SK-N-SH treated with all-trans-retinoic acid at 6 μM for 48 hours (cell line): ENCODE data around the gene SSR2.

Experiments
- ATAC-seq: fragments of 200-7000 bp; cut with Tn5 transposase; 3 replicates; pipeline ENCODE4 v1.9.1; 2020; ENCODE audit warnings: mild to moderate bottlenecking, moderate library complexity
- ARNTL ChIP-seq: fragments of 450-650 bp; formaldehyde crosslinking; IDR thresholded peaks from 2 replicates; pipeline ENCODE4 v1.5.0; 2020; ENCODE audit warnings: low read depth, mild to moderate bottlenecking, moderate library complexity, borderline replicate concordance
- BACH2 ChIP-seq: fragments of 250-450 bp; sonication (Bioruptor Pico); IDR thresholded peaks from 2 replicates; pipeline ENCODE4 v1.9.0; 2021; ENCODE audit warnings: mild to moderate bottlenecking, borderline replicate concordance
- CSDC2 ChIP-seq: fragments of 250-450 bp; sonication (Bioruptor Pico); IDR thresholded peaks from 2 replicates; pipeline ENCODE4 v1.5.0; 2020; ENCODE audit warnings: mild to moderate bottlenecking, moderate library complexity
- CSRNP3 ChIP-seq: fragments of 250-450 bp; sonication (Bioruptor Pico); IDR thresholded peaks from 2 replicates; pipeline ENCODE4 v1.5.1; 2021; ENCODE audit warnings: mild to moderate bottlenecking, moderate library complexity
- ESRRG ChIP-seq: fragments of 250-450 bp; sonication (Bioruptor Pico); IDR thresholded peaks from 2 replicates; pipeline ENCODE4 v1.6.1; 2021; ENCODE audit warnings: mild to moderate bottlenecking
- GLIS3 ChIP-seq: fragments of 250-450 bp; sonication (Bioruptor Pico); IDR thresholded peaks from 2 replicates; pipeline ENCODE4 v1.5.0; 2020; ENCODE audit warnings: mild to moderate bottlenecking, moderate library complexity
- ISL1 ChIP-seq: fragments of 250-450 bp; sonication (Bioruptor Pico); IDR thresholded peaks from 2 replicates; pipeline ENCODE4 v2.1.2; 2022; ENCODE audit warnings: mild to moderate bottlenecking, moderate library complexity
- PATZ1 ChIP-seq: fragments of 250-450 bp; sonication (Bioruptor Pico); IDR thresholded peaks from 2 replicates; pipeline ENCODE4 v1.8.0; 2020; ENCODE audit warnings: mild to moderate bottlenecking, moderate library complexity, borderline replicate concordance
- PPARA ChIP-seq: fragments of 250-450 bp; sonication (Bioruptor Pico); IDR thresholded peaks from 2 replicates; pipeline ENCODE4 v1.5.0; 2020; ENCODE audit warnings: mild to moderate bottlenecking, borderline replicate concordance
- RARB ChIP-seq: fragments of 250-450 bp; sonication (Bioruptor Pico); IDR thresholded peaks from 2 replicates; pipeline ENCODE4 v1.8.0; 2021; ENCODE audit warnings: mild to moderate bottlenecking, moderate library complexity
- SNAI2 ChIP-seq: fragments of 250-450 bp; sonication (Bioruptor Pico); IDR thresholded peaks from 2 replicates; pipeline ENCODE4 v1.5.0; 2020; ENCODE audit warnings: mild to moderate bottlenecking, moderate library complexity
- TCF4 ChIP-seq: fragments of 250-450 bp; sonication (Bioruptor Pico); IDR thresholded peaks from 2 replicates; pipeline ENCODE4 v1.8.0; 2021; ENCODE audit warnings: mild to moderate bottlenecking, moderate library complexity, borderline replicate concordance
- TOX ChIP-seq: fragments of 250-450 bp; sonication (Bioruptor Pico); IDR thresholded peaks from 2 replicates; pipeline ENCODE4 v1.8.0; 2021; ENCODE audit warnings: mild to moderate bottlenecking, moderate library complexity, borderline replicate concordance
- TSHZ2 ChIP-seq: fragments of 250-450 bp; sonication (Bioruptor Pico); IDR thresholded peaks from 2 replicates; pipeline ENCODE4 v1.5.0; 2020; ENCODE audit warnings: mild to moderate bottlenecking, moderate library complexity
- ZC3H10 ChIP-seq: fragments of 250-450 bp; sonication (Bioruptor Pico); IDR thresholded peaks from 2 replicates; pipeline ENCODE4 v1.5.1; 2021; ENCODE audit warnings: mild to moderate bottlenecking, moderate library complexity
- ZFP3 ChIP-seq: fragments of 250-450 bp; sonication (Bioruptor Pico); IDR thresholded peaks from 2 replicates; pipeline ENCODE4 v1.5.0; 2020; ENCODE audit warnings: mild to moderate bottlenecking, moderate library complexity
- ZFP30 ChIP-seq: fragments of 450-650 bp; formaldehyde crosslinking; IDR thresholded peaks from 2 replicates; pipeline ENCODE4 v1.5.0; 2022; ENCODE audit warnings: mild to moderate bottlenecking, moderate library complexity
- ZNF565 ChIP-seq: fragments of 450-650 bp; formaldehyde crosslinking; conservative IDR thresholded peaks from 2 replicates; pipeline ENCODE4 v1.5.0; 2020; ENCODE audit warnings: low read depth, mild to moderate bottlenecking, moderate library complexity
- ZNF70 ChIP-seq: fragments of 450-650 bp; formaldehyde crosslinking; IDR thresholded peaks from 2 replicates; pipeline ENCODE4 v1.5.0; 2020; ENCODE audit warnings: mild to moderate bottlenecking, moderate library complexity
- ZNF8 ChIP-seq: fragments of 450-650 bp; formaldehyde crosslinking; IDR thresholded peaks from 2 replicates; pipeline ENCODE4 v1.5.0; 2020; ENCODE audit warnings: mild to moderate bottlenecking, moderate library complexity
- TF ChIP-seq, protein P1 (sequence below): fragments of 250-450 bp; sonication (Bioruptor Pico); IDR thresholded peaks from 2 replicates; pipeline ENCODE4 v1.5.1; 2020; ENCODE audit warnings: low read depth, mild to moderate bottlenecking, moderate library complexity
- TF ChIP-seq, protein P2 (sequence below): fragments of 250-450 bp; sonication (Bioruptor Pico); IDR thresholded peaks from 2 replicates; pipeline ENCODE4 v1.8.0; 2021; ENCODE audit warnings: low read depth, mild to moderate bottlenecking, moderate library complexity, borderline replicate concordance

SSR2 gene

GRCh38 chr1:156065212-156065611 is 44.5 kb upstream of the SSR2 start:
- ATAC-seq, result no peak
- TF ChIP-seq BACH2 (CRISPR knock-in tag), result no peak
- no peak for TF ChIP-seq ESRRG (CRISPR knock-in tag)
- TF ChIP-seq ZNF70 (CRISPR knock-in tag), result no peak
- no peak for TF ChIP-seq TOX (CRISPR knock-in tag)
- TF ChIP-seq ZNF8 (CRISPR knock-in tag), result no peak
- no peak for TF ChIP-seq ZFP3 (CRISPR knock-in tag)
- no peak for TF ChIP-seq ZC3H10 (CRISPR knock-in tag)
- no peak for TF ChIP-seq SNAI2
- TF ChIP-seq ARNTL (CRISPR knock-in tag), result no peak
- TF ChIP-seq, protein P1, sequence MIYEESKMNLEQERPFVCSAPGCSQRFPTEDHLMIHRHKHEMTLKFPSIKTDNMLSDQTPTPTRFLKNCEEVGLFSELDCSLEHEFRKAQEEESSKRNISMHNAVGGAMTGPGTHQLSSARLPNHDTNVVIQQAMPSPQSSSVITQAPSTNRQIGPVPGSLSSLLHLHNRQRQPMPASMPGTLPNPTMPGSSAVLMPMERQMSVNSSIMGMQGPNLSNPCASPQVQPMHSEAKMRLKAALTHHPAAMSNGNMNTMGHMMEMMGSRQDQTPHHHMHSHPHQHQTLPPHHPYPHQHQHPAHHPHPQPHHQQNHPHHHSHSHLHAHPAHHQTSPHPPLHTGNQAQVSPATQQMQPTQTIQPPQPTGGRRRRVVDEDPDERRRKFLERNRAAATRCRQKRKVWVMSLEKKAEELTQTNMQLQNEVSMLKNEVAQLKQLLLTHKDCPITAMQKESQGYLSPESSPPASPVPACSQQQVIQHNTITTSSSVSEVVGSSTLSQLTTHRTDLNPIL, result no peak
- no peak for TF ChIP-seq RARB
- no peak for TF ChIP-seq TSHZ2 (CRISPR knock-in tag)
- TF ChIP-seq, protein P2, sequence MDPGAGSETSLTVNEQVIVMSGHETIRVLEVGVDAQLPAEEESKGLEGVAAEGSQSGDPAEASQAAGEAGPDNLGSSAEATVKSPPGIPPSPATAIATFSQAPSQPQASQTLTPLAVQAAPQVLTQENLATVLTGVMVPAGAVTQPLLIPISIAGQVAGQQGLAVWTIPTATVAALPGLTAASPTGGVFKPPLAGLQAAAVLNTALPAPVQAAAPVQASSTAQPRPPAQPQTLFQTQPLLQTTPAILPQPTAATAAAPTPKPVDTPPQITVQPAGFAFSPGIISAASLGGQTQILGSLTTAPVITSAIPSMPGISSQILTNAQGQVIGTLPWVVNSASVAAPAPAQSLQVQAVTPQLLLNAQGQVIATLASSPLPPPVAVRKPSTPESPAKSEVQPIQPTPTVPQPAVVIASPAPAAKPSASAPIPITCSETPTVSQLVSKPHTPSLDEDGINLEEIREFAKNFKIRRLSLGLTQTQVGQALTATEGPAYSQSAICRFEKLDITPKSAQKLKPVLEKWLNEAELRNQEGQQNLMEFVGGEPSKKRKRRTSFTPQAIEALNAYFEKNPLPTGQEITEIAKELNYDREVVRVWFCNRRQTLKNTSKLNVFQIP (CRISPR knock-in tag), result no peak

DNA sequence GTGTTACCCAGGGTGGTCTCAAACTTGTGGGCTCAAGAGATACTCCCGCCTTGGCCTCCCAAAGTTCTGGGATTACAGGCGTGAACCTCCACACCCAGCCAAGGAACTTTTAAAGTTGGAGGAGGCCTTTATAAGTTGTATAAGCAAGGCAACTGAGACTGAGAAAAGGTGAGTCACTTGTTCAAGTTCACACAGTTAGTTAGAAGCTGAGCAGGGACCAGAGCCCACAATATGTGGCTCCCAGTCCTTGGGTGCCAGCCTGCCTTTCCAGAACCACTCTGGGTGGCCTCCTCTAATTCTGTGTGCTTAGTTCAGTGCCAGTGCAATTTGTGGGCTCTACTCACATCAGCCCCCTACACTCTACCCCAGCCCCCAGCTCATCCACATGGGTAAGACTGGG is 43.9 kb upstream of the SSR2 start:
- TF ChIP-seq ZNF70 (CRISPR knock-in tag), result no peak
- TF ChIP-seq, protein P1, result no peak
- no peak for TF ChIP-seq CSDC2 (CRISPR knock-in tag)
- no peak for TF ChIP-seq ZNF565 (CRISPR knock-in tag)
- no peak for TF ChIP-seq TCF4
- no peak for TF ChIP-seq PATZ1 (CRISPR knock-in tag)
- no peak for TF ChIP-seq ARNTL (CRISPR knock-in tag)
- no peak for TF ChIP-seq CSRNP3 (CRISPR knock-in tag)
- TF ChIP-seq RARB, result no peak
- TF ChIP-seq BACH2 (CRISPR knock-in tag), result no peak
- TF ChIP-seq ZFP30 (CRISPR knock-in tag), result no peak
- no peak for TF ChIP-seq ZNF8 (CRISPR knock-in tag)
- no peak for TF ChIP-seq PPARA (CRISPR knock-in tag)
- TF ChIP-seq GLIS3, result no peak
- TF ChIP-seq ZC3H10 (CRISPR knock-in tag), result no peak
- TF ChIP-seq ISL1 (CRISPR knock-in tag), result no peak
- no peak for TF ChIP-seq ESRRG (CRISPR knock-in tag)
- TF ChIP-seq TOX (CRISPR knock-in tag), result no peak

More for the DNA sequence above, 43.9 kb upstream of the SSR2 start:
- no peak for ATAC-seq
